Testis (tissue), 2 donors: ENCODE data around the gene SHLD2.
"Not testable (repeated sequence)": the region's sequence is repeated elsewhere in the genome, so short reads cannot be mapped to it uniquely, and the experiment has no call there.

Source experiments
- CTCF ChIP-seq, 3 experiments: fragments of 450-650 bp in 2 of 3; fragments of 200-600 bp in 1 of 3; sonication (generic) in 1 of 3; IDR thresholded peaks; one replicate each; pipeline ENCODE4 v1.5.1; 2016 to 2019; ENCODE audit warnings: antibody characterized with exemption in 3 of 3, mild to moderate bottlenecking in 2 of 3, moderate library complexity in 1 of 3
- POLR2A ChIP-seq: fragments of 450-650 bp; IDR thresholded peaks from one replicate; pipeline ENCODE4 v1.6.1; 2017; ENCODE audit warnings: antibody characterized with exemption, mild to moderate bottlenecking, moderate library complexity

- not testable (repeated sequence) for TF ChIP-seq CTCF (IDR thresholded peaks at IDR 0.05); POLR2A
Observed at GRCh38 chr10:87206922-87207321, 111.9 kb downstream of the SHLD2 start.
